GM12892 (cell line): ENCODE results near the gene ZSCAN20.

Source experiments
- POLR2A ChIP-seq: IDR thresholded peaks from 2 replicates; pipeline ENCODE4 v1.6.1; 2011; ENCODE audit warnings: low read depth, low read length, control low read depth
- POLR2AphosphoS5 ChIP-seq: IDR thresholded peaks from 2 replicates; pipeline ENCODE4 v1.6.1; 2011; ENCODE audit warnings: low read depth, low read length, control low read depth
- TAF1 ChIP-seq: IDR thresholded peaks from 2 replicates; pipeline ENCODE4 v1.6.1; 2011; ENCODE audit warnings: low read depth, mild to moderate bottlenecking, control low read depth, low read length, borderline replicate concordance

DNA sequence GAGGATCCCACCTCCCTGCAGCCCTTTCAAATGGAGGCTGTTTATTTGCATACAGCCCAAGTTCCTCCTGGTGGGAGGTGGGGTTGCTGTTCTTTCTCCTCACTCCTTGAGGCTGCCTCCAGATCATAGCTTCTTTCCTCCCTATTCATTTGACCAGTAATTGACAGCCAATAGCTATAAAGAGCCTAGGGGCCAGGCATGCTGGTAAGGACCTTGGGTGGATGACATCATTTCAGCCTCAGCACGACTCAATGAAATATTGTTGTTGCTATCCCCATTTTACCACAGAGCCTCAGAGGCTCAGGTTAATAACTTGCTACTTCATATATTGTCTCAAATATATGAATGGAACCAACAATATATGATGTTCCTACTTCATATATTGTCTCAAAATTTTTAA is 31.1 kb downstream of the ZSCAN20 start:
- TF ChIP-seq POLR2A (no peak), POLR2AphosphoS5 (no peak), TAF1 (no peak)
